BLaER1 (cell line): ENCODE measurements around the gene CCL4L2.
"Not testable (repeated sequence)": the region's sequence is repeated elsewhere in the genome, so short reads cannot be mapped to it uniquely, and the experiment has no call there.

Experiments
- H3K27ac ChIP-seq: shearing (Covaris generic); formaldehyde crosslinking; 2 replicates; pipeline ENCODE4 v1.8.1; 2022
- H3K27me3 ChIP-seq: shearing (Covaris generic); formaldehyde crosslinking; 2 replicates; pipeline ENCODE4 v1.8.1; 2022
- H3K36me3 ChIP-seq: shearing (Covaris generic); formaldehyde crosslinking; 2 replicates; pipeline ENCODE4 v1.8.1; 2022
- H3K4me1 ChIP-seq: shearing (Covaris generic); formaldehyde crosslinking; 2 replicates; pipeline ENCODE4 v1.8.1; 2022
- H3K4me2 ChIP-seq: shearing (Covaris generic); formaldehyde crosslinking; 2 replicates; pipeline ENCODE4 v1.8.1; 2022
- H3K4me3 ChIP-seq: shearing (Covaris generic); formaldehyde crosslinking; 2 replicates; pipeline ENCODE4 v1.8.1; 2022
- H3K9ac ChIP-seq: shearing (Covaris generic); formaldehyde crosslinking; 2 replicates; pipeline ENCODE4 v1.8.1; 2022
- H3K9me3 ChIP-seq: shearing (Covaris generic); formaldehyde crosslinking; 2 replicates; pipeline ENCODE4 v1.8.1; 2022
- H4K20me1 ChIP-seq: shearing (Covaris generic); formaldehyde crosslinking; 2 replicates; pipeline ENCODE4 v1.8.1; 2022
- Cebpa-rat ChIP-seq: shearing (Covaris generic); IDR thresholded peaks from 2 replicates; pipeline ENCODE4 v1.8.1; 2022

The CCL4L2 gene

GRCh38 chr17:36210439-36211211, at the start of gene CCL4L2:
Gene CCL4L2, plus strand, starts transcription at chr17:36211063.
- not testable (repeated sequence) for H4K20me1 ChIP-seq, H3K9me3 ChIP-seq, H3K36me3 ChIP-seq, H3K27me3 ChIP-seq, H3K4me3 ChIP-seq, H3K9ac ChIP-seq, H3K27ac ChIP-seq
- H3K4me1 ChIP-seq: peaks cover 55% of the 10 kb centered on the region
- TF ChIP-seq Cebpa-rat: 0 out of 2 replicates have a peak, but pooled peaks have one; percentile 56
- peak within 1 kb of the TSS; percentile 65 for H3K4me2 ChIP-seq

- not testable (repeated sequence) for H3K4me3 ChIP-seq, H3K9me3 ChIP-seq, H3K36me3 ChIP-seq, H3K4me2 ChIP-seq, H3K9ac ChIP-seq, H4K20me1 ChIP-seq, H3K27ac ChIP-seq, H3K4me1 ChIP-seq, H3K27me3 ChIP-seq
These were observed 42.0 kb upstream of the CCL4L2 start for GRCh38 chr17:36168836-36169235.

- H3K4me1 ChIP-seq, H3K27ac ChIP-seq, H3K27me3 ChIP-seq, H3K9ac ChIP-seq, H3K4me2 ChIP-seq, H3K36me3 ChIP-seq, H4K20me1 ChIP-seq, H3K9me3 ChIP-seq, H3K4me3 ChIP-seq: not testable (repeated sequence)
These were observed 34.3 kb upstream of the CCL4L2 start, which contains the start of gene TBC1D3B for GRCh38 chr17:36176536-36176935. Gene TBC1D3B, minus strand, starts transcription at chr17:36176636. Its CDS starts 1,586 bp downstream, at chr17:36175050.

- H3K4me2 ChIP-seq, H3K9ac ChIP-seq, H4K20me1 ChIP-seq, H3K27ac ChIP-seq, H3K4me1 ChIP-seq, H3K4me3 ChIP-seq, H3K36me3 ChIP-seq, H3K9me3 ChIP-seq: not testable (repeated sequence)
- H3K27me3 ChIP-seq: peaks cover 21% of the 10 kb centered on the region
These were observed 29.3 kb upstream of the CCL4L2 start for GRCh38 chr17:36181446-36182175.

- Histone ChIP-seq H3K9ac (peak overlapping the region; percentile 71; the same call in 1 of the 2 replicates), H3K36me3 (no peaks in the 10 kb centered on the region), H3K4me2 (peak overlapping the region; percentile 93), H3K27me3 (peaks cover 21% of the 10 kb centered on the region), H3K4me1 (peaks cover 12% of the 10 kb centered on the region), H3K4me3 (peak overlapping the region; percentile 69), H3K27ac (no peak overlapping the region), H4K20me1 (no peaks in the 10 kb centered on the region), H3K9me3 (no peaks in the 10 kb centered on the region)
- no peak for TF ChIP-seq Cebpa-rat
These were observed 28.5 kb upstream of the CCL4L2 start for GRCh38 chr17:36182176-36183000.

GRCh38 chr17:36183001-36183971, 27.6 kb upstream of the CCL4L2 start:
- H4K20me1 ChIP-seq: no peaks in the 10 kb centered on the region
- peak overlapping the region; percentile 69 for H3K4me3 ChIP-seq
- H3K4me1 ChIP-seq: peaks cover 21% of the 10 kb centered on the region

GRCh38 chr17:36184023-36184765, 26.7 kb upstream of the CCL4L2 start:
- H3K9ac ChIP-seq: no peak overlapping the region
- no peaks in the 10 kb centered on the region for H3K9me3 ChIP-seq
- peaks cover 21% of the 10 kb centered on the region for H3K27me3 ChIP-seq
- no peak overlapping the region for H3K4me3 ChIP-seq
- H3K27ac ChIP-seq: no peak overlapping the region
- H3K4me2 ChIP-seq: peak overlapping the region; percentile 93; the same call in 1 of the 2 replicates
- no peaks in the 10 kb centered on the region for H4K20me1 ChIP-seq
- H3K4me1 ChIP-seq: peaks cover 28% of the 10 kb centered on the region
- H3K36me3 ChIP-seq: no peaks in the 10 kb centered on the region
- no peak for TF ChIP-seq Cebpa-rat

More at GRCh38 chr17:36183001-36183971, 27.6 kb upstream of the CCL4L2 start:
- Histone ChIP-seq H3K27ac (no peak overlapping the region), H3K9ac (peak overlapping the region; percentile 71), H3K9me3 (no peaks in the 10 kb centered on the region), H3K27me3 (peaks cover 21% of the 10 kb centered on the region), H3K4me2 (peak overlapping the region; percentile 93), H3K36me3 (no peaks in the 10 kb centered on the region)
- TF ChIP-seq Cebpa-rat: no peak

- H3K27ac ChIP-seq: no peak overlapping the region
These were observed 25.4 kb upstream of the CCL4L2 start for GRCh38 chr17:36185416-36185815.

GRCh38 chr17:36186810-36187763, 23.8 kb upstream of the CCL4L2 start:
- H3K36me3 ChIP-seq, H4K20me1 ChIP-seq, H3K9ac ChIP-seq, H3K4me3 ChIP-seq, H3K9me3 ChIP-seq, H3K27ac ChIP-seq: not testable (repeated sequence)
- H3K27me3 ChIP-seq: peaks cover 21% of the 10 kb centered on the region
- peak overlapping the region; percentile 63 for H3K4me2 ChIP-seq
- H3K4me1 ChIP-seq: peaks cover 51% of the 10 kb centered on the region

More at GRCh38 chr17:36185416-36185815, 25.4 kb upstream of the CCL4L2 start:
- no peaks in the 10 kb centered on the region for H4K20me1 ChIP-seq
- H3K36me3 ChIP-seq: no peaks in the 10 kb centered on the region
- no peak overlapping the region for H3K4me3 ChIP-seq
- H3K4me2 ChIP-seq: no peak overlapping the region
- H3K4me1 ChIP-seq: peaks cover 38% of the 10 kb centered on the region
- TF ChIP-seq Cebpa-rat: no peak
- H3K9ac ChIP-seq: no peak overlapping the region
- peaks cover 21% of the 10 kb centered on the region for H3K27me3 ChIP-seq
- H3K9me3 ChIP-seq: no peaks in the 10 kb centered on the region

GRCh38 chr17:36187943-36188665, 22.8 kb upstream of the CCL4L2 start:
- peak overlapping the region; percentile 55; the same call in 1 of the 2 replicates for H3K27ac ChIP-seq
- not testable (repeated sequence) for H3K9me3 ChIP-seq, H3K36me3 ChIP-seq, H3K9ac ChIP-seq, H3K4me3 ChIP-seq, H4K20me1 ChIP-seq
- H3K4me1 ChIP-seq: peaks cover 54% of the 10 kb centered on the region
- peaks cover 11% of the 10 kb centered on the region for H3K27me3 ChIP-seq
- peak overlapping the region; percentile 63 for H3K4me2 ChIP-seq
